Measurements from ENCODE around the gene MYH13. TPM values are rescaled to one million over a fixed set of nuclear protein-coding genes. Genes with fewer than 3 reads are reported as not detected.

MYH13 gene
- polyA plus RNA-seq (2012; ENCODE audit: insufficient read depth, insufficient read length), result not detected

DNA sequence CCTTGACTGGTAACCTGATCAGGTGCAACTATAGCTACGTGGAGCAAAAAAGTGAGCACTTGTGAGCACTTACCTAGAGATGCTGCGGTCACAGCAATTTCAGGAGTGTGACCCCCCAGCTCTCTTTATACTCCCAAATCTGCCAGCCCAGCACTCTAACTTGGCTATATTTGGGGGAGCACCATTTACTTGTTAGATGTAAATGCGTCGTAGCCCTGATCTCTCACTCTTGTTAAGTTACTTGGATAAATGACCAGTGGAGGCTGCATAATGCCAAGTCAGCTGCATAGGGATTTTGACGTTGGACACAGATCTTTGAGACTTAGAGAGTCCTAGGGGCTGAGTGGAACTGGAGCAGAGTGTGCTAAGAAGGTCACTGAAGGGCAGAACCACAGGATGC is at the start of gene MYH13:
Gene MYH13 (minus strand): TSS at position 101 of the 400 bp plus-strand sequence. CDS start 8,476 bp downstream, outside the sequence.
- H3K4me3 ChIP-seq (ENCODE audit: low read length), result no peak within 1 kb of the TSS
- no peak for DNase-seq (ENCODE audit: low read depth, low spot score)

DNA sequence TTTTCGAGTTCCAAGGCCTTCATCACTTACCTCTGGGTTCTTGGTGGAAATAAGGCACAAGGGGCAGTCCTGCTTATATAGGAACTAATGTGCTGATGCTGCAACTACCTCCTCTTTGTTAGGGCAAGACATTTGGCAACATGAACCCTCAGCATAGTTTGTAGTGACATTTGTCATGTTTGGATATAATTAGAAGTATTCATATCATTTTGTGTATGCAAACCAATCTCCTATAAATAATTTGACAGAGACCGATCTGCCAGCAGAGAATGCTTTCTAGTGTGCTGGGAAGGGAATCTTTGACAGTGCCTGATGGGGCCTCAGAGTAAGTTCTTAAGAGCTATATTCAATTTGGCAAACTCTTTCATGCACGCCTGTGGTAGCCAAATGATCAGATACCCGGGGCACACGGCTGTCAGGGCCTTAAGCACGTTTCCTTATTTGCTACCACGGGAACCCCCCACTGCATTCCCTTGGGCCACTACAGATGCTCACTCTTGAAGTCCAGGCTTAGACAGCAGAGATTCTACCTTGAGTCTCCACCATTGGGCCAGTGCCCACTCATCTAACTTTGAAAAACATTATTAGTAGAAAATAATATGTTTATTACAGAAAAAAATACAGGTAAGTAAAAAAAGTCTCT is 49.2 kb upstream of the MYH13 start, which contains the start of gene MYH8:
Gene MYH8 (minus strand): TSS at position 51 of the 643 bp plus-strand sequence. CDS start 1,723 bp downstream, outside the sequence.
- DNase-seq (ENCODE audit: low read depth, low spot score), result no peak
- H3K4me3 ChIP-seq (ENCODE audit: low read length), result no peak within 1 kb of the TSS

DNA sequence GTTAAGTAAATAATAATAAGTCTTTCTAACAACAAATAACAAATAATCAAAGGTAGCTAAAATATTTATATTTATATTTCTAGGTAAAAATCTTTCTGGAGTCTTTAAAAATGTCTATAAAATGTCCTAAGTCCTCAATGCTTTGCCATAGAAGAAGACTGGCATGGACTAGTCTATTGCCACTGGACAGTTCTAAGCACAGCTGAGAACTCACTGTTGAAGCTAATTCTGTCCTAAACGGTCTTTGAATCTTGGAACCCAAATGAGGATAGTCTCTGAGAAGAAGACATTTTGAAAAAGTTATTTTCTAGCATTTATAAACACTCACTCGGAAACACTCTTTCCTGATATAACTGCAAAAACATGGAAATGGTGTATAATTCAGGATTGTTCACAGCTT is 48.4 kb upstream of the MYH13 start:
- no peak for DNase-seq (ENCODE audit: low read depth, low spot score)
- no peak overlapping the region for H3K4me3 ChIP-seq (ENCODE audit: low read length)

DNA sequence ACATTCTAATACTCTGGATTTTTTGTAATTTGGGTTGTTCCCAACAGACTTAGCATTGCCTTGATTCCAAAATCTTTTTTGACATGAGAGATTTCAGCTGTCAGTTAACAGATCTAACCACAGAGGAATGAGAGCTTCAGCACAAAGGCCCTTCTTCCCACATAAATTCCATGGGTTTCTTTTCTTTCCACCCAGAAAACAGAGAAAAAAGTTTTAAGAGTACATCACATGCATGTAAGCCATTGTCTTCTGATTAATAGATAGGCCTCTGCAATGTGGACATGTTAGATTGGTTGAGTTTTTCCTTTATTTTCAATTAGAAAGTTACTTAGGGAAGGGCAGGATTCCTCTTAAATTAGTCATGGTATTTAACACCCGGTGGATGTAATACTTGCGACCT is 48.0 kb upstream of the MYH13 start:
- no peak overlapping the region for H3K4me3 ChIP-seq (ENCODE audit: low read length)
- no peak for DNase-seq (ENCODE audit: low read depth, low spot score)

DNA sequence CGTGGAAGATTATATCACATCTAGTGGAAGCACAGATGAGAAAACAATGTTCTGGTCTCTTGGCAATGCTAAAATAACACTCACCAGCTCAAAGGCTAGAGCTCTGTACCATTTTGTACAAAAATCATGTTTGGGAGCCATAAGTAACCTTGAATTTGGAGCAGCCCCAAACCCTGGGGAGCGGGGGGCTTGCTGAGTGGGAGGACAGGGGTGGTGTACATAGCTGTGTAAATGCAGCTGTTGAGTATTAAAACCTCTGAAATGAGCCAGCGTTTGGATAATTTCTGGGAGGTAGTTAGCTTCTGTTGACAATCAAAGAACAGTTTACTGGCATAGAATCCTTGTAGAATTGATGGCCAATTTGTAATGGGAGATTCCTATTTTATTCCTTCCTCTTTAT is 44.6 kb upstream of the MYH13 start:
- no peak for DNase-seq (ENCODE audit: low read depth, low spot score)
- no peak overlapping the region for H3K4me3 ChIP-seq (ENCODE audit: low read length)

DNA sequence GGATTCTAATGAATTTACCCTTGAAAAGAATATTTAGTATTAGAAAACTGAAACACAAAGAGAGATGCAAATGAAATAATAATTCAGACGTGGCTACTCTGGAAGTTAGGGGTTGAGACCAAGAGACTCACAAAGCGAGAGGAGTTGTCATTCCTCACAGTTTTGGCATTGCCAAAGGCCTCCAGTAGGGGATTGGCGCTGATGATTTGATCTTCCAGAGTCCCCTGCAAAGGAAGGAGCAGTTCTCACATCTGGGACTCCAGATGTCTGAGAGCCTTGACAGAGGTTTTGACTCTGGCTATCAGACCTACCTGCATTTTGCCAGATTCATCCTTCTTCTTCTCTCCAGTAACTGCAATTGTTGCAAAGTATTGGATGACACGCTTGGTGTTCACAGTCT is 42.4 kb upstream of the MYH13 start:
- H3K4me3 ChIP-seq (ENCODE audit: low read length), result no peak overlapping the region
- no peak for DNase-seq (ENCODE audit: low read depth, low spot score)

DNA sequence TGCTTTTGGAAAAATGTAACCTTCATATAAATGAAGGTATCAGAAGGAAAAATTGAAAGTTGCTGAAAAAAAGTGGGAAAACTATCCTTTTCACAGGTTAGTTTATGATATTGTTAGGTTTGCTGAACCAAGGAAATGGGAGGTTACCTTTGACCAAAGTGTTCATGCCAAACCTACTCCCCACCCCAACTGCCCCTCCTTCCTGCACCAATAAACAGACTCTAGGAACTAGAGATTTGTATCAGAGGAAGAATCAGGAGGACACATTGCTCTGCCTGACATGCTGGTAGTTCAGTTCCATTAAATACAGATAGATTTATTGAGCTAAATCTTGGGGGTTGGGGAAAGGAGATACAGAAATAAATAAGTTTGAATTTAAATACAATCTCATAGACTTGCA is 30.8 kb upstream of the MYH13 start:
- DNase-seq (ENCODE audit: low read depth, low spot score), result no peak
- H3K4me3 ChIP-seq (ENCODE audit: low read length), result no peak overlapping the region

DNA sequence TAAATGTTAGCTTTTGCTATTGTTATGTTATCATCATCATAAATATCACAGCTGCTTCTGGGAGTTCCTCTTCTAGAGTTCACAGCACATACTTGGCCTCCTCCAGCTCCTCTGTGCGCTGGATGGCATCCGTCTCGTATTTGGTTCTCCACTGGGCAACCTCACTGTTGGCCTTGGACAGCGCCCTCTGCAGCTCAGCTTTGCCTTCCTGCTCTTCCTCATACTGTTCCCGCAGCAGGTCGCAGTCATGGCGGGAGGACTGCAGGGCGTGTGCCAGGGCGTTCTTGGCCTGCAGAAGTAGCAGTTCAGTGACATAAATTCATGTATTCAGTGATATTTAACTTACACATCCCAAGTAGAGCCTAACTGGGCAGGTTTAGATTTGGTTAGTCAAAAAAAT is 25.5 kb upstream of the MYH13 start:
- DNase-seq (ENCODE audit: low read depth, low spot score), result no peak
- no peak overlapping the region for H3K4me3 ChIP-seq (ENCODE audit: low read length)

DNA sequence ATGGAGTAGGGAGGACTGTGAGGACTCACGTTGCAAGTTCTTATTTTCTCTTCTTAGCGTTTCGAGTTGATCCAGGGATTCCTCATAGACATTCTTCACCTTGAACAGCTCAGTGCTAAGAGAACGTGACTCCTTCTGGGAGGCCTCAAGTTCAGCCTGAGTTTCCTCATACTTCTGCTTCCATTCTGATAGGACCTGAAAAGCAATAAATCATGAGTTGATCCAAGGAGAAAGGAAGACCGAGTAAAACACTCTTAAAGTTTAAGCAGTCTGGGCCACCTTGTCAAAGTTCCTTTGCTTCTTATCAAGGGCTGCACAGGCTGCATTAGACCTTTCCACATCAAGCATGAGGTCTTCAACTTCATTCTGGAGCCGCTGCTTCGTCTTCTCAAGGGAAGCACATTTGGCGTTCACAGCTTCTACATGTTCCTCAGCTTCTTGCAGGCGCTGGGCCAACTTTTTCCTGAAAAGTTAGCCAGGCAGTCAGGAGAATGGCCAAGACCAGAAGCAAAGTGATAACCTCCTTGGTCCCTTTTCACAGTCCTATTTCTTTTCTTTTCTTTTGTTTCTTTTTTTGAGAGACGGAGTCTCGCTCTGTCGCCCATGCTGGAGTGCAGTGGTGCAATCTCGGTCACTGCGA is 23.8 kb upstream of the MYH13 start:
- DNase-seq (ENCODE audit: low read depth, low spot score), result no peak
- H3K4me3 ChIP-seq (ENCODE audit: low read length), result no peak overlapping the region

DNA sequence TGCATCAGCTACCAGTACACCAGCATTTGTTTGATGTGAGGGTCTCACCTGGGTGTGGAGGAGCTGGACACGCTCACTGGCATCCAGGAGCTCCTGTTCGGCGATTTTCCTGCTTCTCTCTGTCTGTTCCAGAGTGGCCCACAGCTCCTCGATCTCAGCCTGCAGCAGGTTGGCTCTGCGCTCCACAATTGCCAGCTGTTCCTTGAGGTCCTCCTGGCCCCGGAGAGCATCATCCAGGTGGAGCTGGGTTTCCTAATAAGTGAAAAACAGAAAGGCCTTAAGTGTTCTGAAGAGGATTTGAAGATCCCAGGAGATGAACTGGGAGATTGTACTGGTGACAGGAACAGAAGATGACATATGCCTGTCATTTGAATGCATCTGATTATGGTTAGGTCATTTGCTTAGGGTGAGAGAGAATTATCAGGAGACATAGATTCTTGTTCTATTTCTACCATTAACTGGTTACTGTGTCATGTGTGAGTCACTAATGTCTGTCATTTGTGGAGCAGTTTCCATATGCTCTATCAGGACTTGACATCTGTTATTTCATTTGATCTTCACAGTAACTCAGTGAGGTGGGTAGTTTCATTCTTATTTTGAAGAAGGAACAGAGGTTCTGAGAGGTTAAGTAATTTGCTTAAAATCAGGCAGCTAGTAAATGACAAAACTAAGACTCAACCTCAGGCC is 21.5 kb upstream of the MYH13 start:
- no peak overlapping the region for H3K4me3 ChIP-seq (ENCODE audit: low read length)
- no peak for DNase-seq (ENCODE audit: low read depth, low spot score)

DNA sequence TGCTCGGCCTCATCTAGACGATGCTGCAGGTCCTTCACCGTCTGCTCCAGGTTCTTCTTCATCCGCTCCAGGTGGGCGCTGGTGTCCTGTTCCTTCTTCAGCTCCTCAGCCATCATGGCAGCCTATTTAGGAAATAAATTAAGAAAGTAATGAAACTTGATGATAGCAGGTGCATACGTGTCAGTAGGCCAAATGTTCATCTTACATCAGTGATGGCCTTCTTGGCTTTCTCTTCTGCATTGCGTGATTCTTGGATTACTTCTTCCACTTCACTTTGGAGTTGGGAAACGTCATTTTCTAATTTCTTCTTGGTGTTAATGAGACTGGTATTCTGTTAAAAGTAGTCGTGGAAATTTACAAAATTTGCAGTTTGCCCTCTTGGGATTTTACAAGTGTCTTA is 20.1 kb upstream of the MYH13 start:
- DNase-seq (ENCODE audit: low read depth, low spot score), result no peak
- H3K4me3 ChIP-seq (ENCODE audit: low read length), result no peak overlapping the region

DNA sequence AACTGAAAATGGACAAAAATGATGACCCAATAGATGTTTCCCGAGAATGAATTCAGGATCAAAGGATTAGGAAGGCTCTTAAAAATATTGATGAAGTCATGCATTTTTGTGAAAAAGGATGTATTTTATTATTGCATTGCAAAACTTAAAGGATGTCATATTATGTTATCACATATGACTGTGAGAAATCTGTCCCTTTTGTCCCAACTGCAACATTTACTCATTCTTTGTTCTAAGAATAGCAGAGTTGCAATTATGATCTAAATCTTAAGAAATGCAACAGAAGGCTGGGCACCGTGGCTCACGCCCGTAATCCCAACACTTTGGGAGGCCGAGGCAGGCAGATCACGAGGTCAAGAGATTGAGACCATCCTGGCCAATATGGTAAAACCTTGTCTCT is 13.1 kb upstream of the MYH13 start:
- DNase-seq (ENCODE audit: low read depth, low spot score), result no peak

DNA sequence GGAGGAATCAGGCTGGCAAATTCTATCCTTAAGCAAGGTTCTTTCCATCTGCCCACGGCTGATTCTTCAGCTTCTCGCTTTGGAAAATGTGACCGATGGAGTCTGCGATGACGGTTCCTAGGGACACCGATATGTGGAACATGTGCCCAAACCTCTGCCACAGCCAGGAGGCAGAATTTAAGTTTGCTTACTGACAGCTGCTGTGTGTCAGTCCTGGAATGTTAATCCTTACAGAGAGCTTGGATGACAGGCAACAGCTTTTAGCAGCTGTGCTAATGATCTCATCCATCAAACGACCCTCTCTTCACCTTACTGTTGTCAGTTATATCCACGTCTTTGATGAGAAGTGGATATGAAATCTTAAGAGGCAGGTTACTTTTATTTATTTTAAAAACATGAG is 11.4 kb upstream of the MYH13 start:
- no peak for DNase-seq (ENCODE audit: low read depth, low spot score)
- no peak overlapping the region for H3K4me3 ChIP-seq (ENCODE audit: low read length)

More for the DNA sequence above, 13.1 kb upstream of the MYH13 start:
- no peak overlapping the region for H3K4me3 ChIP-seq (ENCODE audit: low read length)

DNA sequence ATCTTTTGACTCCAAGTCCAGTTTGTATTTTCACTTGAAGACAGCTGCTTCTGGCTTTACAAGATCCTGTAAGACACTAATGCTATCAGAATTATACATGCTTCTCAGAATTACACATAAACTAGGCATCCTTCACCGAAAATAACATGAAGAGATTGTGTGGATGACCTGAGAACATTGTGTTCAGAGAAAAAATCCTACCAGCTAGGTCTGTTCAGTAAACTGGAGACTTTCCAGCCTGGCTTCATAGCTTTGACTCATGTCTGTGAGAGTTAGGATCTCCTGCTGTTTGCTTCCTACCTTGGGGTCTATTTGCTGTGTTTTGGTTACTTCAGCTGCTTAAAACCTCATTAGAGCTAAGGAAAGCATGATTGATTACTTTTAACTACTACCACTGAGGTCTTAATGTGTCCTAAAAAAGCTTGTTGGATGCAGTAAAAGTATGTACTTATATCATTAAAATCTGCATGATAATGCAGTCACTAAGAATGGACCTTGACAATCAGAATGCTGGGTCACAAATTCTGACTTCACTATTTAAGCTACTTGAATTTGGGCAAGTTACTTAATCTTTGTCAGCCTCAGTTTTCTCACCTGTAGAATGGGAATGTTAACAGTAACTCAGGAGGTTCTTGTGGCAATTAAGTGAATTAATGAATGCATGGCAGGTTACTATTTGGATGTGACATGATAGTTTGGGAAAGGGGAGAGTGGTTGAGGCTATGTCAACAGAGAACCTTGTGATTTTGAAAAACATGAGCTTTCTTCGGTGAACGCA is 8.0 kb upstream of the MYH13 start:
- no peak for DNase-seq (ENCODE audit: low read depth, low spot score)
- no peak overlapping the region for H3K4me3 ChIP-seq (ENCODE audit: low read length)

DNA sequence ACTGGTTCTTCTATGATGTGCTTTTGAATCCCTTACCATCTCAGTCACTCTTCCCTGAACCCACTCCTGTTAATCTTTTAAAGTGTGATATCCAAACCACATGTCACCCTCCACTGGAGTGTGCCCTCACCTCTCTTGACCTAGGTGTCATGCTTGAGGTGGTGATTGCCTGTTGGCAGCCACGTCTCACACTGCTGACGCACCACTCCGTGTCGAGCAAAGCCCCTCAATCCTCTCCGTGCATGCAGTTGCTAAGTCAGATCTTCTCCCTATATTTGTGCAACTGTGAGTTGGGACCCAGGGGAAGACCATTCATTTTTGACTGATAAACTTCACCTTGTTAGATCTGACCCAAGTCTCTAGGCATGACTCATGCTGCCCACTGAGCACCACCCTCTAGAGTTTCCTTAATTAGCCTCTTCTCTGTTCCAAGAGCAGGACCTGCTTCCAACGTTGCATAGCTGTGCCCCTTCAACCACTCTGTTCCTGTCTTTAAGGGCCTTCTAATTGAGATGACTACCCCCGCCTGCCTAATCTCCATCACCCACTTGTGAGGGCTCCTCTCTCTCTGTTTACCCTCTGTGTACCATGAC is 2.7 kb downstream of the MYH13 start:
- H3K4me3 ChIP-seq (ENCODE audit: low read length), result no peak overlapping the region
- no peak for DNase-seq (ENCODE audit: low read depth, low spot score)

DNA sequence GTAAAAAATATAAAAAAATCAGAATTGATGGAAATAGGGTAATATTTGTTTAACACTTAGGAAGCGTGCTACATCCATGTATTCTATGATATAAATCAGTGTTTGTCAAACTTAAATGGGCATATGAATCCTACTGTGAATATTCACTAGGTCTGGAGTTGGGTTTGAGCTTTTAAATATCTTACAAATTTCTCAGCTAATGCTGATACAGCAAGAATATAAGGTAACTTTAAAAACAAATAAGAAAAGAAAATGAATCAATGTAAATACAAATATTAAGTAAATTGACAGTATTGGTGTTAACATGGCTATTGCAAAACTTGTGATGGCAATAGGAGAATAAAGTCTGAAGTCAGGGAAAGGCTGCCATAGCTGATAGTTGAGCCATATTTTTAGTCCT is 3.6 kb downstream of the MYH13 start:
- no peak for DNase-seq (ENCODE audit: low read depth, low spot score)

DNA sequence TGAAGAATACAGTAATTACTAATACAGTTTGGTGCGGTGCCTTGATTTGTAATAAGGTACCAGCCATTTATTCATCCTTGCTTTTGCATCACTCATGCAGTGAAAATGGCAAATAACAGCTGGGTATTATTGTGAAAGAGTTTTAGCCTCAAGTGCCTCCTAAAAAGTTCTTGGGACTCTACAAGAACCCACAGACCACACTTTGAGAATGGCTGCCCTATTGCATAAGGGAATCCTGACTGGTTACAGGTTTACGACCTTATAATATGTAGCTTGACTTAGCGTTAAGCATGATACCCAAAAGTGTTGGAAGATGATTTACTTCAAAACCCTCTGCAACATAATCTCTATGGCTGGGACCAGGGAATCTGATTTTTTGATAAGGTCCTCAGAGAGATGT is 4.2 kb downstream of the MYH13 start:
- no peak for DNase-seq (ENCODE audit: low read depth, low spot score)

More for the DNA sequence above, 3.6 kb downstream of the MYH13 start:
- no peak overlapping the region for H3K4me3 ChIP-seq (ENCODE audit: low read length)

DNA sequence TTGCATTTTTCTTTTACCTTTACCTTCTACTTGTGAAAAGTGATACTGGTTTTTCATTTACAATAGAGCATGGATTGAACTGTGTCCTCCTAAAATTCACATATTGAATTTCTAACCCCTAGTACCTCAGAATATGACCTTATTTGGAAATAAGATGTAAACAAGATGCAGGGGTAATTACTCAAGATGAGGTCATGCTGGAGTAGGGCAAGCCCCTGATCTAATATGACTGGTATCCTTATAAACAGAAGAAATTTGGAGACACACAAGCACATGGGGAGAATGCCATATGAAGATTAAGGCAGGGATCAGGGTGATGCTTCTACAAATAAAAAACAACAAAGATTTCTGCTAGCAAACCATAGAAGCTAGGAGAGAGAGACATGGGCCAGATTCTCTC is 12.2 kb downstream of the MYH13 start:
- H3K4me3 ChIP-seq (ENCODE audit: low read length), result no peak overlapping the region
- no peak for DNase-seq (ENCODE audit: low read depth, low spot score)

More for the DNA sequence above, 4.2 kb downstream of the MYH13 start:
- no peak overlapping the region for H3K4me3 ChIP-seq (ENCODE audit: low read length)

DNA sequence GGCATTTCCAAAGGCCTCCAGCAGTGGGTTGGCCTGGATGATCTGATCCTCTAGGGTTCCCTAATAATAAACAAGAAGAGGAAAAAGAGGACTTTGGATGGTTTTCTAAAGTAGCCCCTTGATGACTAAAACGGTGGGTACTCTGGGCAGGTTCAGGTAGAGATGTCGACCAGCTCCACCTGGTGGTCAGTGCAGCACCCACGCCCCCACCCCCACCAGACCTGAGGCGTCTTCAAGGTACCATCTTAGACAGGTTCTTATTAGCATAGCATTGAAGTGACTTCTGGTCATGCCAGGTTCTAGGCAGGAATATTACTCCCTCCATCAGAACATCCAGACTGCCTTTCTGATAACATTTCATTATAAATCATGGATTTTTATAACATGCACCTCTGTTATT is 15.0 kb downstream of the MYH13 start:
- peak; percentile 1 for DNase-seq (ENCODE audit: low read depth, low spot score)
- H3K4me3 ChIP-seq (ENCODE audit: low read length), result no peak overlapping the region
